WTC11 (cell line): Measurements from ENCODE around the gene MAGI2.

Experiments
- CTCF ChIP-seq: fragments of 200-600 bp; IDR thresholded peaks from 2 replicates; pipeline ENCODE4 v1.8.0; 2022; ENCODE audit warnings: antibody characterized with exemption
- E2F4 ChIP-seq: sonication (generic); formaldehyde crosslinking; IDR thresholded peaks from 2 replicates; pipeline ENCODE4 v1.8.1; 2022; ENCODE audit warnings: low read depth, mild to moderate bottlenecking, moderate library complexity, missing genetic modification reagents, borderline replicate concordance
- MAX ChIP-seq: sonication (generic); formaldehyde crosslinking; IDR thresholded peaks from 2 replicates; pipeline ENCODE4 v1.8.0; 2022; ENCODE audit warnings: mild to moderate bottlenecking, missing genetic modification reagents
- ZNF263 ChIP-seq: sonication (generic); formaldehyde crosslinking; IDR thresholded peaks from 2 replicates; pipeline ENCODE4 v1.8.1; 2022; ENCODE audit warnings: low read depth, mild to moderate bottlenecking, moderate library complexity, missing genetic modification reagents

GRCh38 chr7:78476851-78477405 is 976.5 kb downstream of the MAGI2 start:
- TF ChIP-seq ZNF263 (CRISPR knock-in tag) (no peak), CTCF (no peak), E2F4 (CRISPR knock-in tag) (no peak), MAX (CRISPR knock-in tag) (no peak)
